ENCODE measurements around the gene PPFIBP1.
"Not testable (repeated sequence)": the region's sequence is repeated elsewhere in the genome, so short reads cannot be mapped to it uniquely, and the experiment has no call there.

PPFIBP1 gene

DNA sequence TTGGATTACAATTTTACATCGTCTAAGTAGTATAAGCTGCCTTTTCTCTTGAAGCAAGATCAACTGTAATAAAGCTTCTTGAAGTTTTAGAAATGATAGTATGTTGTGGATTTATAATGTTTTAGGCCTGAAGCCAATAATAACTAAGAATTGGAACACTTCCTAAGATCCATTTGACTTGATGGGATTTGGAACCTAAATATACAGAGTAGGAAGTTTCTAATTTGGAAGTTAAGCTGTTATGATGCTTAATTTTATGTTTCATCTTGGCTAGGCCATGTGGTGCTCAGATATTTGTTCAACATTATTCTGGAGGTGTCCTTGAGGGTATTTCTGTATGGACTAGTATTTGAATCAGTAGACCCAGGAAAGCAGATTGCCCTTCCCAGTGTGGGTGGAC is 74.9 kb downstream of the PPFIBP1 start:
- DNase-seq, result not testable (repeated sequence)

DNA sequence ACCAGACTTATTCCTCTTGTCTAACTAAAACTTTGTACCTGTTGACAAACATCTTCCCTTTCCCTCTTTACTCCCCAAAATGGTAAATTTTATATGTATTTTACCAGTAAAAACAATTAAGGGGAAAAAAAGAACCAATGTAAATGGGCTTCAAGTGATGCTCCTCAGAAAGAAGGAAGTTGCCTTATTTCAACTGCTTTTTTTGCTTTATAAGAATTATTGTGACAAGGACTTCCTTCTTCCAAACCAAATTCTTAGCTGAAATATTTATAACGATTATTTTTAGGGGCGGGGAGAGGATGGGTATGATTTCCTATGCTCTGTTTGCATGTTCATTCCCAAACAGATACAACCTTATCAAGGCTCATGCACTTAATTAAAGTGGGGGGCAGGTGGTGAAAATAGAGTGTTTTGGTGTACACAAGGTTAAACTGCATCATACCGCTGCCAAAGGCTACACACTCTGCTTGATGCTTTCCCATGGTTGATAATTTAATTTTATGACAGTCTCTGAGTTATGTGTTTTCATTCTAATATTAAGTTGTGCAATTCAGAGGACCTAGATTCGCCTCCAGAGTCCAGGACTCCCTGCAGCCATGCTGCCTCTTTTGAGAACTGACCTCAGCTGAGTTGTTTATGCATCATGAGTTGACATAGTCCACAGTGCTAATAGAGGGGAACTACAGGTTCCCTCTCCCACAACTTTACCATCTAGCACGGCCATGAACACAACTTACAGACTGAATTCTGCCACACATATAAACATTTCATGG is 77.2 kb downstream of the PPFIBP1 start:
- not testable (repeated sequence) for DNase-seq

DNA sequence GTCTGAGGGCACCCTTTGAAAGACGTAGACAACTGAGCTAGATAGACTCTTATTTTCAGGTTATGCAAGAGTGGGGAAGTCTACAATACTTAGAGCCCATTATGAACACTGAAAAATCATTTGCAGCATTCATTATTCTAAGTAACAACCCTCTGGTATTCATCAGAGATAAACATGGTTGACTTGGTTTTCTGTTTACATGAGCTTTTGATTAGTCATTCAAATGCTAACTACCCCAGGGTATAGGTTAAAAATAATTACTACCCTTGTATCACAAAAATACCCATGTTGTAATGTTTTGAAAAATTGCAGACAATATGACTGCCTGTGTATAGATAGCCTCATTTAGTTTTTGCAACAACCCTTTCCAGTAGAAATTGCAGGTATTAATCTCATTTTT is 78.5 kb downstream of the PPFIBP1 start:
- DNase-seq, result no peak

DNA sequence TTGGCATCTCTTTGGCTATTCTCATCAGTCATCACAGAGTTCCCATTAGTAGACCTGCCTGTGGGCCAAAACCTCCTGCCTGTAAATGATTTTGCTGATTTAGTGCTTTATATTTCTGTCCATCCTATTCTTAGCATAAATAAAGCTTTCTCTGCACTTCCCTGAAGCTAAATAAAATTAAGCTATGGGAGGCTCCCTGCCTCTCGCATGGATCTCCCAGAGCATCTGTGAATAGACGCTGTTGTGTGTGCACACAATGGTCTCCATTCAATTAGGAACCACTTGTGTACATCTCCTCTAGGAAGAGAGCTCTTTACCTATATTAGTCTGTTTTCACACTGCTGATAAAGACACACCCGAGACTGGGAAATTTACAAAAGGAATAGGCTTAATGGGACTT is 80.4 kb downstream of the PPFIBP1 start:
- DNase-seq, result no peak

DNA sequence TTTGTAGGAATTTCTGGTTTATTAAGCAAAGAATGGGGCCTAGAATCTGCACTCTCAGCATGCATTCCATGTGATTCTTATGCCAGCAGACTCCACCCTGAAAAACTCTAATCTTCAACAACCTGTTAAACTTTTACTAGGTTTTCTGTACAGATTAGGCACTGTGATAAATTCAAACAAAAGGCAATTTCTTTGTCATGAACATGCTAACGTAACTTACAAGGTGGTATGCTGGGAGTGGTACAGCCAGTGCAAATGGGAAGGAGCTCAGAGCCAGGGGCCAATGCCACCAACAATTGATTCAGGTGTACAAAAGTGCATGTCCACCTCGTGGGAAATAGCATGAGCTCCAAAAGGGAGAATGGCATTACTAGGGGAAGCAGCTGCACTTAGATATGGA is 83.0 kb downstream of the PPFIBP1 start:
- no peak for DNase-seq

DNA sequence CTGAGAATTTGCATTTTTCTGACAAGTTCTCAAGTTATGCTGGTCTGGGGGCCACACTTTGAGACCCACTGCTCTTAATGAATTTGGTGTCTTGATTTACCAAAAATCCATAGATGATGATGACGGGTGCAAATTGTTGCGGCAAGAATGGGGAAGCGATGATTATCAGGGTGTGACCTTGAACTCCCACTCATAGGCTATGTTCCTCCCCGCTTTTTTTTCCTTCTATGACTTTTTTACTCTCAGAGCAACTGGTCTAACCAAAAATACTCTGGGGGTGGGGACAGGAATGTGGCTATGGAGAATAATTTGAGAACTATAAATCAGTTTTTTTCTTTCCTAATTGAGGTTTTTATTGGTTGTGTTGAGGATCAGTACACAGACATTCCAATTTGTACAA is 83.6 kb downstream of the PPFIBP1 start:
- no peak for DNase-seq

DNA sequence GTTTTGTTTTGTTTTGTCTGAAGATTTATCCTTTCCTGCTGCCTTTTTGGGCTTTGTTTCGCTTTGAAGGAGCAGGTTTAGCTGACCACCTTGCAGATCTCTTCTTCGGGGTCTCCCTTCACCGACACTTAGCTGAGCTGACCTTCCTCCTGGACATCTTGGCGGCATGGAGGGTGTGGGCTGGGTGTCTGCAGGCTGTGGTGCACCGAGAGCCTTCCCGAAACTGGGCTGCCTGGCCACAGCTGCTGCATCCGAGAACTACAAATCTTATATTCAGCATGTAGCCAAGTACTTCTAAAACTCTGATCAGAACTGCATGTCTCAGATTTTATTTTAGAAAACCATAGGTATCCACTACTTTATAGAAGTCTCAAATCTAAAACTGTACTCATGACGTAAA is 84.9 kb downstream of the PPFIBP1 start:
- no peak for DNase-seq

DNA sequence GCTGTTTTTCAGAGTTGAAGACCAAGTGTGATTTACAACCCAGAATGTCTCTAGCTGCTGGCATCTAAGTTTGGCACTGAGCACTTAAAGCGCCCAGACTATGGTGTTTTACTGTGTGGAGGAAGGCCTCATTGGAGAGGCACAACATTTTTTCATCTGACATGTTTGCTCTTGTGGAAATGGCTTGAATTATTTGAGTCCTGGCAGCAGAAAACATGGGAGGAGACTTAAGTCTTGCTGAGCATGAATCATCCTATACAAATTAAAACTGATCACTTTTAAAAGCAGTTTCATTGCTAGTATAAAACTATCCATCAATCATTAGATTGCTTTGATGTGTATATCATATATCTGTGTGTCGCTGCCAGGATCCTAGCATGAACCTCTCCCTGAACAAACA is 86.4 kb downstream of the PPFIBP1 start:
- no peak for DNase-seq

DNA sequence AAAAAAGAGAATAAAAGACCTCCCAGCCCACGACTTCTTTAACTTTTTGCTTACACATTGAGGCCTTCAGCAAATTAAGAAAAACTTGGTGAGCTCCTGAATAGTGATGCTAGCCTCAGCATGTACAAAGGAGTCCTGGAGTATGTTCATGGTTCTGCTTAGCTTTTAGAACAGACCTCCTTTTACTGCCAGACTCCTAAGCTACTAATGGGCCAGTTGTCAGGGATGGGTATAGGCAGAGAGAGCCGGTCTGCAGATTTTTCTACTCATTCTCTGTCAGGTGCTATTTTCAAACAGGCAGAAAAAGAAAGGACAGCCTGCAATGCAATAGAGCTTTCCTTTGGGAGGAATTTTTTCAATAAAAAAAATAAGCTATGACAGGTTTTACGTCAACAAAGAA is 90.4 kb downstream of the PPFIBP1 start:
- no peak for DNase-seq

DNA sequence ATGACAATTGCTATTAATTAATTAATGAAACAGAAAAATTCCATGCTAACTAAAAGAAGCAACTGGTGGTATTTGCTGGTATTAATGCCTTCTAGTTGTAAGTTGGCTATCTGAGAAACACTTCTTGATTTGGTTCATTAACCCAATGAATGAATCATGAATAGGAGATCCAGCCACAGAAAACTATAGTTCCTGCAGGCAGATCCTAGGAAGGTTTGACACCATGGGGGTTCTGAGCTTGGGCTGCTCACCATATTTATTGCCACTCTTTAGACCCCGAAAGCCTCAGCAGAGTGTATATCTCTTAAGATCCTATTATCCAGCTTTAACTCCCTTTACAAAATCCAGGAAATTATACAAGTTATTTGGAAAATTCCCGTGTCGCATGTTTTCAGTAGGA is 90.9 kb downstream of the PPFIBP1 start:
- no peak for DNase-seq

DNA sequence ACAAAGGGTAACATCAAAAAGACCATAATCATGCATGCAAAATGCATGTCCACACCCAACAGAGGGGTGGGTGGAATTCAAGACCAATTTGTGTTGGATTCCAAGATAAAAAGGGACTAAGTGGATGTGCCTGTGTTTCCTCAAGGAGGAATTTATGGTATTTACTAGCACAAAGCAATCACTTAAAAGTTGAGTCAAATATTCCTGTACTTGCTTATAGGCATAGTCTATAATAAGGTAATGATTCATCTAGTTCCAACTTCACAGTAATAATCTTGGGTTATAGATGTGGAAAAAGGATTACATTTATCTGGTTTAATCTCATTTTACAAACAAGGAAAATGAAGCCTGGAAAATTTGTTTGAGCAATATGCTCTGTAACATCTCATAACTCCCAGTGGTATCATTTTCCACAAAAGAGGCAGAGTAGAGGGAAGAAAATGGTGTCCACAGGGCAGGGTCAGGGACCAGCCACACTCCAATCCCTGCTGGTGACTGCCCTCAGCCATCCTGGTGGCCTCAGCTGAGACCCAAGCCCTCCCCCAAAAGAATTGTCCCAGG is 91.4 kb downstream of the PPFIBP1 start:
- DNase-seq, result peak; percentile 19

DNA sequence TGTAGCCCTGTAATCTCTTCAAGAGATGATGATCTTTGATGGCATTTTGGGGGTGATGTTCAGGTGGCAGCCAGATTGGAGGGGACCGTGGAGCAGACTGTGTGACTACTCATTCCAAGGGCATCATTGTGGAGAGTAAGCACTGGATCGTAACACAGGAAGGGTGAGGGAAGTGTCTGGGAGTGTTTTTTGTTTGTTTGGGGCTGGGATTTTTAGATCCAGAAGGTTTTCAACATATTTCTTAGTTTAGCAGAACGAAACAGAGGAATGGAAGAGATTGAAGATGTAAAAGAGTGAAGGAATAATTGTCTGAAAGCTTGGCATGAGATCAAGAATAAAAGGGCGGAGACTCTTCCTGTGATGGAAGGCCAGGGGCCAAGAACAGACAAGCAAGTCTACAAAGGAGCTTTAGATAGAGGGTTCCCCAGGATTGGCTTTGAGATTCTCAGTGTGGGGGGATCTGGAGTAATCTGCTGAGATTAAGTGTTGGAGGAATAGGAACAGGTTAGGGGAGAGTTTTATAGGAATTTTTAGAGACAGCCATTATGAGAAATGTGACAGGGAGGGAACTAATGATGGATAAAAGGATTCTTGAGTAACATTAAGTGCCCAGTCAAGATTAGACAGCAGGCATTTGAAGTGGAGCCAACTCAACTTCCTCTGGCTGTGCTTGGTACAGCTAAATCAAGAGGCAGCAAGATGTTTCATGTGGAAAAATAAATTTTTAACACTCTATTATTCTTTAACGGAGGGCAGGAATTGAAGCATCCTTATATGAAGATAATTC is 92.5 kb downstream of the PPFIBP1 start:
- DNase-seq, result no peak

DNA sequence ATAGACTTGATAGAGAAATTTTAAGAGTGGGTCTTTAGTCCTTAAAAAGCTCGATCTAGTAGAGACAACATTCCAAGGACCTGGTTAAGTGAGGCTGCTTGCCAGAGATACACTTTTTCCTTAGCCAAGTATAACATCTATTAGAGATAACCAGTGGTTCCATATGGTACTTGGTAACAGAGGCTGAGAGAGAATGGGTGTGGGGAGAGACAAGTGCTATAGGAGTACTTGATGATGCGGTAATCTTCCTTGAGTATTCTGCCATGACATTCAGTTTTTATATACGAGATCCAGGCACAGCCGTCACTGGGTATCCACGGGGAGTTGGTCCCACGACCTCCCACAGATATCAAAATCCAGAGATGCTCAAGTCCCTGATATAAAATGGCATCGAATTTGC is 94.8 kb downstream of the PPFIBP1 start:
- DNase-seq, result no peak

DNA sequence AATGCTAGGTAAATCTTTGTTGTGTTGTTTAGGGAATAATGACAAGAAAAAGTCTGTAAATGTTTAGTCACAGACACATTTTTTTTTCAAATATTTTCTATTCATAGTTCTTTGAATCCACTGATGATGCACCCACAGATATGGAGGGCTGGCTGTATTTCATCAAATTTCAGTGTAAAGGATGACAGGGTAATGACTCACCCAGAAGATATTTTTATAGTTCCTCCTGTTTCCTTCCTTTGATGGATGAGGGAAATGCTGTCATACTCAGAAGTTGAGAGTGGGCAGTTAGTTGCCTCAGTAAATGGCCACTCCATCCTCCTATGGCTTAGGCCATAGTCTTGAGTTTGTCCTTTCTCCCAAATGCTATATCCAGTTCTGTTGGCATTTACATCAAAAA is 95.3 kb downstream of the PPFIBP1 start:
- peak; percentile 48 for DNase-seq

DNA sequence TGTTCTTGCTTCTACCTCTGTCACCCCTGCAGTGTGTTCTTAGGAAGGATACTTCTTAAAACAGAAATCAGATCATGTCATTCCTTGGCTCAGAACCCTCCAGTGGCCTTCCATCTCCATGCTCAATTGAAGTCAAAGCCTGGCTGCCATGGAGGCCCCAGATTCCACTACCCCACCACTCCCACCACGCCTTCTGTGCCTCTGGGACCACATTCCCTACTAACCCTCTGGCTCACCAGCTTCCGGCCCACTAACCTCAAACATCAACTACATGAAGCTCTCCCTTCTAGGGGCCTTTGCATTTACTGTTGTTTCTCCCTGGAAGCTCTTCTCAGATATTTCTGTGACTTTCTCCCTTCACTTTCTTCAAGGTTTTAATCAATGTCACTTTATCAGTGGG is 96.1 kb downstream of the PPFIBP1 start:
- no peak for DNase-seq

DNA sequence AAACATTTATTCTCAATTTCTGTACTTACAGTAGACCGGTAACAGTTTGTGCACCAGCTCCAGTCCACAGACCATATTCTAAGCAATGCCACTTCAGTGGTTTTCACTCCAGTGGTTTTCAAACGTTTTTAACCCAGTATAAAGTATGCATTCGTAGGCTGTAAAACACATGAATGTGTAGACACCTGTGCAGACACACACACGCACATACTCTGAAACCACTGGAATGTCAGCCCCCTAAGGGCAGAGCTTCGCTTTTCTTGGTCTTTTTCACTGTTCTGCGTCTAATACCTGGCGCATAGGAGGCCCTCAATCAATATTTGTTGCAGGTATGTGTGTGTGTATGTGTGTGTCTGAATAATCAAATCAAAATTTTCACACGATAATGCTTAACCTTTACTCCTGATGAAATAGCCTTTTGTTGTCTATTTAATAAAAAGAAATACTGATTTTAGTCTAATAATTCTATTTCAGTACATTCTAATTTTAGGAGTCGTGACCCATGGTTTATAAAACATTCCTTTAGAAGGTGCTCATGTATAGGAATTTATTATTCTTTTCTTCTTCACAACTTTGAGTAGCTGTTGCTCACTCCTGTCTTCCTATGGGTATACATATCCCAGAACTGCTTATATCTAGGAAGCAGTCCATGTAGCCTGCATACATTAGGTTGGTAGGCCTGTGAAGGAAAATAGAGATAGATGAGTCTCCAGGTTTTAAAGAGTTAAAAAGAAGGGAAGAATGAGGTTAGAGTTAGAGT is 98.6 kb downstream of the PPFIBP1 start:
- no peak for DNase-seq

DNA sequence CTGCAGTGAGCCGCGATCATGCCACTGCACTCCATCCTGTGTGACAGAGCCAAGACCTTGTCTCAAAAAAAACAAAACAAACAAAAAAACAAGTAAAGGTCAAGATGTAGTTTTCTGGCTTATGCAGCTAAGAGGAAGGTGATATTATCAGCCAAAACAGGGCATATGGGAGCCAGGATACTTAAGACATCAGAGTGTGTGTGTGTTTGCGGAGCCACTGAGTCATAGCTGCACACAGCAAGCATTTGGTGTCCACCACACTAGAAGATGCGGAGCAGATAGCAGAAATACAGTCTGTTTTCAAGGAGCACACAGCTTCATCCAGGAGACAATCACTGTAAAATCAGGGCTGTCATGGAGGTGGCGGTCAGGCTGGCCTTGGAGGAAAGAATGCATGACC is 99.6 kb downstream of the PPFIBP1 start:
- DNase-seq, result no peak

DNA sequence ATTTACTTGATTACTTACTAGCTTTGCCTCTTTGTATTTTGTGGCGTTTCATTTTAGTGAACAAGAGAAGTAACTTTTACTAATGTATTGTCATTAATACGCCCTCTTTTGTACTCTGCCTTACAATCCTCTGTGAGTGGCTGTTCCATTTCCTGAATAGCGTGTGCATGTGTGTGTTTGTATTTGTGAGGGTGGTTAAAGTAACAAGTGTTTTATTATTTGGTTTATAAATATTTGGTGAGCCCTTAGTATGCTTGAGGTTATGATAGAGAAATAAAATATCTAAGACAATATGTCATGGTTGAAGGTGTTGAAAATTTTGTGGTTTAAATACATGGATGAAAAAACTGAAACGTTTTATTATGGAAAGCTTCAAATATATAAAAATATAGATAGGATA is 100.6 kb downstream of the PPFIBP1 start:
- no peak for DNase-seq

DNA sequence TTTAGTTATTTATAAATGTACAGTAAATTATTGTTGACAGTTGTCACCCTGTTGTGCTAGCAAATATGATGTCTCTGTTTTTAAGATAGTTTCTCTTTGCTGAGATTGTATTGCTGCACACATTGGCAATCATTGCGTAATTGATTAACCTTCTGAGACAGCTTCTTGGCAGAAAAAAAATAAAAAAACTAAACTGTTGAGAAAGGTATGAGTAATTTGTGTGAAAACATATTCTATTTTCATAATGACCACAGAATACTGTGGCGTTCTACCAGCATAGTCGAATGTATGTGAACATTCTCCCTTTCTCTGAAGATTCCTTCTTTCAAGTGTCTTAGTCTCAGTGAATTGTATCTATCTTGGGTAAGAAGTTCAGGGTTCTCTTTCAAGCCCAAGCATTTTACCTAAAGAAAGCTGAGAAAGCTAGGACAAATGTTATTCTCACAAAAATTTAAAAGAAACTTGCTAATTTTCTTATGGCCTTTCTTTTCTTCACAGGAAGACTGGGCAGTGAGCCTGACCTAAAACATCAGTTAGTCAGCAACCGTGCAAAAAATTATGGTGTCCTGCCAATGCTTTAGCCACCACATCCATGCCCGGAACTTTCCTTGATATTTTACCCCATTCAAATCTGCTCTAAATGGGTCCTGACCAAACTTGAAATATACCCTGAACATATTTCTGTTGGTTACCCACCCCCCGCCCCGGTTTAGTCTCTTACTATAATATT is 103.3 kb downstream of the PPFIBP1 start:
- DNase-seq, result no peak

DNA sequence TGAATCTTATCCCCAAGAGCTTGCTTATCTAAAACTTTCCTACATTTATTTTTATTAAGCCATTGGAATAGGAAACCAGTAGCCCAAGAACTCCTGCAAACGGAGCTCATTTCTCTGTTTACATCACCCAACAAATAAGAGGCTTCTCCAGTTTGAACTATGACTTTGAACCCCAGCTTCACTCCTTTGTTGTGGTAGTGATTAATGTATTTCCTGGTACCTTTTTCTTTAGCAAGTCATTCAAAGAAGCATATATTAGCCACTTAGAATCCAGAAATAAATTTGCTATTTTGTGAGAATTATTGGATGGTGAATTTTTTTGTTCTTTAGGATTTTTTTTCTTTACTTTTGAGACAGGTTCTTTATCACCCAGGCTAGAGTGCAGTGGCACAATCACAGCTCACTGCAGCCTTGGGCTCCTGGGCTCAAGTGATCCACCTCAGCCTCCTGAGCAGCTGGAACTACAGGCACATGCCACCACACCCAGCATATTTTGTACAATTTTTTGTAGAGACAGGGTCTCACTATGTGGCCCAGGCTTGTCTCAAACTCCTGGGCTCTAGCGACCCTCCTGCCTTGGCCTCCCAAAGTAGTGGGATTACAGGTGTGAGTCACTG is 104.0 kb downstream of the PPFIBP1 start:
- DNase-seq, result not testable (repeated sequence)

DNA sequence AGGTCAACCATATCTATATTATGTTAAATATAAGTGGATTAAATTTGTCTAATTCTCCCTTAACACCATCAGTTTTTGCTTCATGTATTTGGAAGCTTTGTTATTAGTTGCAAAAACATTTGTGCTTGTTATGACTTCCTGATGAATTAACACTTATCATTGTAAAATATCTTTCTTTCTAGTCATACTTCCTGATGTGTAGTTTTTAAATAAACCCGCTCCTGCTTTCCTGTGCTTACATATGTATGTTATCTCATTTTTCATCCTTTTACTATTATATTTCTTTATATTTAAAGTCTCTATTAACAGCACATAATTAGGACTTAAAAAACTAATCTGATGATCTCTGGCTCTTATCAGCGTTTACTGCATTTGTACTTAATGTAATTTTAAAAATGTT is 106.2 kb downstream of the PPFIBP1 start:
- DNase-seq, result not testable (repeated sequence)

DNA sequence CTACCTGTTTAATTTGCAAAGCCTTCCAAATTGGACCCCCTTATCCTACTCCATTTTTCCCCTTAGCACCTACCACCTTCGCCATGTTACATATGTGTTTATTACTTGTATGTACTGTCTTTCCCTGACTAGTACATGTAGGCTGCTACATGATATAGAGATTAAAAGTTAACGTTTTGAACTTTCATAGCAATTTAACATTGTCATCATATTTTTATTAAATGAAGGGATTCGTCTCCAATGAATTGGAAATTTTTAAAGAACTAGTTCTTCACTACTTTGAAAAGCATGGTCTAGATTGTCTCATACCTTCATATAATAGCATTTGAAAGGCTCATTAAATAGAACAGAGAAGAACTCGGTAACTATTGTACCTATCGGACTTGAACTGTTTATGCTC is 107.4 kb downstream of the PPFIBP1 start:
- DNase-seq, result no peak

Data from T1000 (cell line).